K562 (cell line): ENCODE measurements around the gene TM4SF20. TPM values are rescaled to one million over a fixed set of nuclear protein-coding genes. Genes with fewer than 3 reads are reported as not detected.

ENCODE experiments used
- ATF2 ChIP-seq: sonication (generic); formaldehyde crosslinking; IDR thresholded peaks from 2 replicates; pipeline ENCODE4 v1.8.1; 2022; ENCODE audit warnings: missing genetic modification reagents
- CBFB ChIP-seq: sonication (generic); formaldehyde crosslinking; IDR thresholded peaks from 2 replicates; pipeline ENCODE4 v1.4.0; 2020; ENCODE audit warnings: mild to moderate bottlenecking, missing genetic modification reagents
- CHD2 ChIP-seq: IDR thresholded peaks from 2 replicates; pipeline ENCODE4 v1.6.1; 2011; ENCODE audit warnings: low read depth, low read length
- E2F3 ChIP-seq: fragments of 250-450 bp; sonication (Bioruptor Pico); IDR thresholded peaks from 2 replicates; pipeline ENCODE4 v1.4.0; 2020; ENCODE audit warnings: mild to moderate bottlenecking
- E2F4 ChIP-seq: sonication (generic); formaldehyde crosslinking; IDR thresholded peaks from 2 replicates; pipeline ENCODE4 v1.8.0; 2022; ENCODE audit warnings: mild to moderate bottlenecking, low read depth, missing genetic modification reagents
- E2F5 ChIP-seq: sonication (generic); formaldehyde crosslinking; IDR thresholded peaks from 2 replicates; pipeline ENCODE4 v1.8.0; 2022; ENCODE audit warnings: mild to moderate bottlenecking, missing genetic modification reagents
- EGR1 ChIP-seq: fragments of 450-650 bp; conservative IDR thresholded peaks from 2 replicates; pipeline ENCODE4 v1.6.1; 2017; ENCODE audit warnings: mild to moderate bottlenecking
- HMGN3 ChIP-seq: IDR thresholded peaks from 2 replicates; pipeline ENCODE4 v1.6.1; 2011; ENCODE audit warnings: borderline replicate concordance, low read depth, mild to moderate bottlenecking, mixed read lengths, low read length; ENCODE audit not compliant: insufficient read length; ENCODE audit errors: extremely low read depth
- JUNB ChIP-seq: fragments of 450-650 bp; formaldehyde crosslinking; conservative IDR thresholded peaks from 2 replicates; pipeline ENCODE4 v1.4.0; 2020; ENCODE audit warnings: mild to moderate bottlenecking
- MCM2 ChIP-seq: fragments of 450-650 bp; IDR thresholded peaks from 2 replicates; pipeline ENCODE4 v1.6.1; 2017; ENCODE audit warnings: low read depth, mild to moderate bottlenecking
- NFE2 ChIP-seq: IDR thresholded peaks from 2 replicates; pipeline ENCODE4 v1.6.1; 2014; ENCODE audit warnings: antibody characterized with exemption, low read depth
- RFX5 ChIP-seq: IDR thresholded peaks from 2 replicates; pipeline ENCODE4 v1.6.1; 2011; ENCODE audit warnings: low read depth, mild to moderate bottlenecking, improper control_type of control experiment, low read length
- RUNX1 ChIP-seq: sonication (generic); IDR thresholded peaks from 2 replicates; pipeline ENCODE4 v1.6.1; 2016; ENCODE audit warnings: antibody characterized with exemption, low read depth
- SRSF9 ChIP-seq: fragments of 200-400 bp; formaldehyde crosslinking; IDR thresholded peaks from 2 replicates; pipeline ENCODE4 v1.6.1; 2017; ENCODE audit warnings: low read depth, low read length, borderline replicate concordance
- TCF7L2 ChIP-seq: fragments of 150-350 bp; IDR thresholded peaks from 2 replicates; pipeline ENCODE4 v1.6.1; 2016; ENCODE audit warnings: low read depth, mild to moderate bottlenecking, low read length, moderate library complexity
- XRCC5 ChIP-seq: fragments of 200-400 bp; formaldehyde crosslinking; IDR thresholded peaks from 2 replicates; pipeline ENCODE4 v1.6.1; 2017; ENCODE audit warnings: low read depth, mild to moderate bottlenecking, low read length
- ZFP91 ChIP-seq: sonication (generic); formaldehyde crosslinking; IDR thresholded peaks from 2 replicates; pipeline ENCODE4 v1.8.0; 2022; ENCODE audit warnings: mild to moderate bottlenecking, missing genetic modification reagents
- ZHX1 ChIP-seq: fragments of 150-350 bp; conservative IDR thresholded peaks from 2 replicates; pipeline ENCODE4 v1.6.1; 2014; ENCODE audit warnings: low read length
- ZNF263 ChIP-seq: sonication (generic); formaldehyde crosslinking; IDR thresholded peaks from 2 replicates; pipeline ENCODE4 v1.8.0; 2022; ENCODE audit warnings: mild to moderate bottlenecking, missing genetic modification reagents, borderline replicate concordance
- ZNF41 ChIP-seq: fragments of 250-450 bp; sonication (Bioruptor Pico); conservative IDR thresholded peaks from 2 replicates; pipeline ENCODE4 v1.4.0; 2020; ENCODE audit warnings: mild to moderate bottlenecking
- ZNF551 ChIP-seq: fragments of 250-450 bp; sonication (Bioruptor Pico); IDR thresholded peaks from 2 replicates; pipeline ENCODE4 v1.5.0; 2021; ENCODE audit warnings: mild to moderate bottlenecking, moderate library complexity
- polyA plus RNA-seq, 8 experiments: library from polyadenylated mRNA; depleted of rRNA in 4 of 8; stranded (reverse) in 5 of 8; unstranded in 3 of 8; fragments of >200 nt; fragmentation: Nextera tagmentation in 2 of 8; fragmentation: Illumina TruSeq in 1 of 8; extraction: Ambion mirVana in 2 of 8; extraction: Trizol in 1 of 8; gene quantifications; 2 replicates each; pipeline versions ENCODE4 v1.2.1 to v1.2.3, GENCODE V29; 2011 to 2014; ENCODE audit warnings: inconsistent platforms in 1 of 8, missing spikeins in 1 of 8
- total RNA-seq, 7 experiments: library from RNA; depleted of rRNA in 6 of 7; stranded (reverse); fragments of >200 nt in 6 of 7; fragmentation: Illumina TruSeq in 2 of 7; extraction: Trizol in 2 of 7; gene quantifications; 2 replicates each; pipeline versions ENCODE4 v1.2.1 to v1.2.3, GENCODE V29; 2011 to 2021; ENCODE audit warnings: low replicate concordance in 1 of 7

The TM4SF20 gene
- total and polyA plus RNA-seq, 9 of the 15 experiments (the other 6 are each of a cell fraction or from before 2014, with no cell fraction given), result not detected

- TF ChIP-seq XRCC5 (no peak), E2F4 (CRISPR knock-in tag) (0 out of 2 replicates have a peak, but pooled peaks have one; percentile 36), E2F3 (CRISPR knock-in tag) (peak; percentile 58; the same call in 1 of the 2 replicates), E2F5 (no peak; the same call in 1 of the 2 replicates), RFX5 (no peak), ZNF263 (CRISPR knock-in tag) (peak; percentile 36; the same call in 1 of the 2 replicates), ZNF41 (CRISPR knock-in tag) (no peak), NFE2 (no peak), ZHX1 (no peak), RUNX1 (no peak), ATF2 (CRISPR knock-in tag) (0 out of 2 replicates have a peak, but pooled peaks have one; percentile 21), EGR1 (peak; percentile 91), HMGN3 (no peak), TCF7L2 (no peak), MCM2 (no peak), ZNF551 (no peak), CHD2 (no peak), SRSF9 (no peak), CBFB (CRISPR knock-in tag) (peak; percentile 97), JUNB (CRISPR knock-in tag) (no peak), ZFP91 (CRISPR knock-in tag) (no peak)
Observed at GRCh38 chr2:227324995-227325838, 53.9 kb downstream of the TM4SF20 start, which contains the start of gene MFF (continued).
